NT2/D1 (cell line): Measurements from ENCODE around the gene CLTA.

Source experiments
- YY1 ChIP-seq: IDR thresholded peaks from 2 replicates; pipeline ENCODE4 v1.6.1; 2011; ENCODE audit not compliant: insufficient read length, insufficient read depth
- ZNF274 ChIP-seq: IDR thresholded peaks from 2 replicates; pipeline ENCODE4 v1.6.1; 2011; ENCODE audit warnings: mild to moderate bottlenecking, low read depth, low read length

GRCh38 chr9:36164372-36164771 lies 26.3 kb upstream of the CLTA start:
- TF ChIP-seq YY1, result no peak
- no peak for TF ChIP-seq ZNF274
